SK-N-SH treated with all-trans-retinoic acid at 6 μM for 48 hours (cell line): Measurements from ENCODE around the gene CTR9.

Experiments used
- TF ChIP-seq, protein P1 (sequence below): fragments of 250-450 bp; sonication (Bioruptor Pico); IDR thresholded peaks from 2 replicates; pipeline ENCODE4 v1.5.1; 2020; ENCODE audit warnings: low read depth, mild to moderate bottlenecking, moderate library complexity
- TF ChIP-seq, protein P2 (sequence below): fragments of 250-450 bp; sonication (Bioruptor Pico); IDR thresholded peaks from 2 replicates; pipeline ENCODE4 v1.5.0; 2020; ENCODE audit warnings: mild to moderate bottlenecking, moderate library complexity

DNA sequence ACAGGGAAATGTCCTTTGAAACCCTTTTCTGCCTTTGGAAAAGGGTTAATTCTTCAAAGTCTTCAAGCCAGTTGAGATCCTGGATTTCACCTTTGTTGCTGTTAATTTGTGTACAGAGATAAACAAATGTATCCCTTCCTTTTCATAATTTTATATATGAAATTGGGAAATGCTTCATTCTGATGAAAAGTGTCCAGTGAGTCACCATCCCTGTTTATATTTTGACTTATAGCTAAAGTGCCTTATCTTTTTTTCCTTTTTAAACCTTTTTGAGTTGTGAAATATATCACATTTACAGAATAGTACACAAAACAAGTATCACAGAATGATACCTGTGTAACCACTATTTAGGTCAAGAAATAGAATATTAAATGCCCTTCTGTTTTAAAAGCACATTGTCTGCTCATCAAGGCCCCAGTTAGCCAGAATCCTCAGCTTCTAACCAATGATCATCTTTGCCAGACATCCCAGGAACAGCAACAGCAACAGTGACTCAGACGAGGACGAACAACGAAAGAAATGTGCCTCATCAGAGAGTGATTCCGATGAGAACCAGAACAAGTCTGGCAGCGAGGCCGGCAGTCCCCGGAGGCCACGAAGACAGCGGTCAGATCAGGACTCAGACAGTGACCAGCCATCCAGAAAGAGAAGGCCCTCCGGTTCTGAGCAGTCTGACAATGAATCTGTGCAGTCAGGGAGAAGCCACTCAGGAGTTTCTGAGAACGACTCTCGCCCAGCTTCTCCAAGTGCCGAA, 27.3 kb downstream of the CTR9 start:
- TF ChIP-seq, protein P1, sequence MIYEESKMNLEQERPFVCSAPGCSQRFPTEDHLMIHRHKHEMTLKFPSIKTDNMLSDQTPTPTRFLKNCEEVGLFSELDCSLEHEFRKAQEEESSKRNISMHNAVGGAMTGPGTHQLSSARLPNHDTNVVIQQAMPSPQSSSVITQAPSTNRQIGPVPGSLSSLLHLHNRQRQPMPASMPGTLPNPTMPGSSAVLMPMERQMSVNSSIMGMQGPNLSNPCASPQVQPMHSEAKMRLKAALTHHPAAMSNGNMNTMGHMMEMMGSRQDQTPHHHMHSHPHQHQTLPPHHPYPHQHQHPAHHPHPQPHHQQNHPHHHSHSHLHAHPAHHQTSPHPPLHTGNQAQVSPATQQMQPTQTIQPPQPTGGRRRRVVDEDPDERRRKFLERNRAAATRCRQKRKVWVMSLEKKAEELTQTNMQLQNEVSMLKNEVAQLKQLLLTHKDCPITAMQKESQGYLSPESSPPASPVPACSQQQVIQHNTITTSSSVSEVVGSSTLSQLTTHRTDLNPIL (CRISPR knock-in tag), result no peak
- TF ChIP-seq, protein P2, sequence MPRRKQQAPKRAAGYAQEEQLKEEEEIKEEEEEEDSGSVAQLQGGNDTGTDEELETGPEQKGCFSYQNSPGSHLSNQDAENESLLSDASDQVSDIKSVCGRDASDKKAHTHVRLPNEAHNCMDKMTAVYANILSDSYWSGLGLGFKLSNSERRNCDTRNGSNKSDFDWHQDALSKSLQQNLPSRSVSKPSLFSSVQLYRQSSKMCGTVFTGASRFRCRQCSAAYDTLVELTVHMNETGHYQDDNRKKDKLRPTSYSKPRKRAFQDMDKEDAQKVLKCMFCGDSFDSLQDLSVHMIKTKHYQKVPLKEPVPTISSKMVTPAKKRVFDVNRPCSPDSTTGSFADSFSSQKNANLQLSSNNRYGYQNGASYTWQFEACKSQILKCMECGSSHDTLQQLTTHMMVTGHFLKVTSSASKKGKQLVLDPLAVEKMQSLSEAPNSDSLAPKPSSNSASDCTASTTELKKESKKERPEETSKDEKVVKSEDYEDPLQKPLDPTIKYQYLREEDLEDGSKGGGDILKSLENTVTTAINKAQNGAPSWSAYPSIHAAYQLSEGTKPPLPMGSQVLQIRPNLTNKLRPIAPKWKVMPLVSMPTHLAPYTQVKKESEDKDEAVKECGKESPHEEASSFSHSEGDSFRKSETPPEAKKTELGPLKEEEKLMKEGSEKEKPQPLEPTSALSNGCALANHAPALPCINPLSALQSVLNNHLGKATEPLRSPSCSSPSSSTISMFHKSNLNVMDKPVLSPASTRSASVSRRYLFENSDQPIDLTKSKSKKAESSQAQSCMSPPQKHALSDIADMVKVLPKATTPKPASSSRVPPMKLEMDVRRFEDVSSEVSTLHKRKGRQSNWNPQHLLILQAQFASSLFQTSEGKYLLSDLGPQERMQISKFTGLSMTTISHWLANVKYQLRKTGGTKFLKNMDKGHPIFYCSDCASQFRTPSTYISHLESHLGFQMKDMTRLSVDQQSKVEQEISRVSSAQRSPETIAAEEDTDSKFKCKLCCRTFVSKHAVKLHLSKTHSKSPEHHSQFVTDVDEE (CRISPR knock-in tag), result peak; percentile 93
